ENCODE measurements around the gene F2.

Gene F2

GRCh38 chr11:46718155-46719019 is 626 bp upstream of the F2 start:
- DNase-seq: no peak

DNA sequence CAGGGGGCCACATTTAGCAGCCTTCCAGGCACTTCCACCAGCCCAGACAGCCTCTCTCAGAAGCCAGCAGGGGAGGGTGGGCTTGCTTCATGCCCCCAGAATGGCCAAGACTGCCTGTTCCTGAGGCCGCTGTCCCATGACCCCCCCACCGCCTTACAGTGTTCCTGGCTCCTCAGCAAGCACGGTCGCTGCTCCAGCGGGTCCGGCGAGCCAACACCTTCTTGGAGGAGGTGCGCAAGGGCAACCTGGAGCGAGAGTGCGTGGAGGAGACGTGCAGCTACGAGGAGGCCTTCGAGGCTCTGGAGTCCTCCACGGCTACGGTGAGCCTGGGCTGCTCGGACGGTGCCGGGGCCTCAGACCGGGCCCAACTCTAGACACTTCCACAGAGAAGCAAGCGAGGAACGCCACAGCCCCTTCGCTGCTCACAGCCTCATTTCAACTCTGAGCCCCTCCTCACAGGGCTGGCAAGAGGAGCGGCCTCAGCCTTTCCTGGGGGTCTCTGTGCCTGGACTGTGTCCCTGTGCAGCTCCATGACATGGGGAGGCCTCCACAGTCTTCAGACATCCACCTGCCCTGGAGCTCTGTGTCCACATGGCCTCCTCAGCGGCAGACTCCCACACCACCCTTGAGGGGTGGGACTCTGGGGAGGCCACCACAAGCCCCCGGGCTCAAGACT is 668 bp downstream of the F2 start:
- DNase-seq: no peak

DNA sequence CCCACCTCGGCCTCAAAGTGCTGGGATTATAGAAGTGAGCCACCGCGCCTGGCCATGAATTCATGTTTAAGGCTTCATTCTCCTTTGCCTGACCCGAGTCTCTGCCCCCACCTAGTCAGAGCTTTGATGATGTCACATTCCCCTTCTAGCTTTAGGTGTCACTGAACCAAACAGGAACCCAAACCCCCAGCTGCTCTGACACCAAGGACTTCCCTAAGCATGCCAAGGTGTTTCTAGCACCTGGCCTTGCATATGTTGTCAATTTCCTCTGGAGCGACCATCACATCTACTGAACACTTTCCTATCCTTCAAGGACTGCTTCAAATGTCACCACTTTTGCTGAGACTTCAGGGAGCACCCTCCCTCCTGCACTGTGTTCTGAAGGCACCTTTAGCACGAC is 2.3 kb downstream of the F2 start:
- DNase-seq: no peak

GRCh38 chr11:46722566-46723358 is 3.7 kb downstream of the F2 start:
- DNase-seq: no peak

- no peak for DNase-seq
These were observed 4.3 kb downstream of the F2 start for GRCh38 chr11:46723359-46723680.

- DNase-seq: peak; percentile 24 to 66
These were observed 5.1 kb downstream of the F2 start for GRCh38 chr11:46724088-46724487.

DNA sequence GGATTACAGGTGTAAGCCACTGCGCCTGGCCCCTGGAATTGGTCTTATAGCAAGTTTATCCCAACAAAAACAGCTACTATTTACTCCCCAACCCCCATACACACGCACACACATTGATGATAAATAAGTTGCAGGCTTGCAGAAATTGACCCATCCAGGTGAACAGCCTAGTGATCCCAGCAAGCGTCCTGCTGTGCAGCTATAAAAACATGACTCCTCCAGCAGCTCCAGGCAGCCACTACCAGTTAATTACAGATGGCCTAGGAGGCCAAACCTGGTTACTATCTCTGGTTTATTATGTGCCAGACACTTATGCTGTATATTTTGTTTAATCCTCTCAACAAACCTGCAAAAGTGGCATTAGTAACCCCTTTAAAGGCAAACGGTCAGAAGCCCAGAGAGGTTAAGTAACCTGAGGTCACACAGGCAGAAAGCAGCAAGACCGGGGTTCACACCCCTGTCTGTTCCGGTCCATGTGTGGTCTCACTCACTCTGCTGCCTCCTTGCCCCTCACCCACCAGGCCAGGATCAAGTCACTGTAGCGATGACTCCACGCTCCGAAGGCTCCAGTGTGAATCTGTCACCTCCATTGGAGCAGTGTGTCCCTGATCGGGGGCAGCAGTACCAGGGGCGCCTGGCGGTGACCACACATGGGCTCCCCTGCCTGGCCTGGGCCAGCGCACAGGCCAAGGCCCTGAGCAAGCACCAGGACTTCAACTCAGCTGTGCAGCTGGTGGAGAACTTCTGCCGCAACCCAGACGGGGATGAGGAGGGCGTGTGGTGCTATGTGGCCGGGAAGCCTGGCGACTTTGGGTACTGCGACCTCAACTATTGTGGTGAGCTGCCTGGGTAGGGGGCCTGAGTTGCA is 6.6 kb downstream of the F2 start:
- no peak for DNase-seq

DNA sequence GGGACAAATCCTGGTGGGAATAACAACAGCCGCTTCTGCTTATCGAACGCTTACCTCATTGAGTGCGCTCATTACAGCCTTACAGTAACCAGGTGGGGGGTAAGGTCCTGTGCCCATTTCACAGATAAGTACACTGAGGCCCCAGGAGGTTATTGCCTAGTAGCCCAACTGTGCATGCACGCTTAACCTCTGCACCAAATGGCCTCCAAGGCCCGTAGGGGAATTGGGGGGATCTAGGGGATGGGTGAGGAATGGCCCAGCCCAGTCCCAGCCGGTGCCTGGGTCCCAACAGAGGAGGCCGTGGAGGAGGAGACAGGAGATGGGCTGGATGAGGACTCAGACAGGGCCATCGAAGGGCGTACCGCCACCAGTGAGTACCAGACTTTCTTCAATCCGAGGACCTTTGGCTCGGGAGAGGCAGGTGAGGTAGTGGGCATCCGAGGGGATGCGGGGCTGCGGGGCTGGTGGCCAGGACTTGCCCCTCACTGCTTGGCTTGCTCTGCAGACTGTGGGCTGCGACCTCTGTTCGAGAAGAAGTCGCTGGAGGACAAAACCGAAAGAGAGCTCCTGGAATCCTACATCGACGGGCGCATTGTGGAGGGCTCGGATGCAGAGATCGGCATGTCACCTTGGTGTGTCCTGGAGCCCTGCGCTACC is 7.3 kb downstream of the F2 start:
- no peak for DNase-seq

- no peak for DNase-seq
These were observed 9.1 kb downstream of the F2 start for GRCh38 chr11:46727952-46728658.

DNA sequence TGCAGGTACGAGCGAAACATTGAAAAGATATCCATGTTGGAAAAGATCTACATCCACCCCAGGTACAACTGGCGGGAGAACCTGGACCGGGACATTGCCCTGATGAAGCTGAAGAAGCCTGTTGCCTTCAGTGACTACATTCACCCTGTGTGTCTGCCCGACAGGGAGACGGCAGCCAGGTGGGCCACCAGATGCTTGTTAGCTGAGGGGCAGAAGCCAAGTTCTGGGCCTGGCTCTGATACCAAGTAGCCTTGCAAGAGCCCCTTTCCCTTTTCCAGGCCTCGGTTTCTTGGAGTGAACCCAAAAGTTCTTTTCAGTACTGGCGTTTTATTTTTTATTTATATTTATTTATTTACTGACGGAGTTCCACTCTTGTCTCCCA is 9.6 kb downstream of the F2 start:
- no peak for DNase-seq

GRCh38 chr11:46729110-46730027 is 10.4 kb downstream of the F2 start:
- no peak for DNase-seq

- no peak for DNase-seq
These were observed 12.5 kb downstream of the F2 start for GRCh38 chr11:46731545-46731944.

- DNase-seq: no peak
These were observed 14.2 kb downstream of the F2 start for GRCh38 chr11:46733234-46733633.

DNA sequence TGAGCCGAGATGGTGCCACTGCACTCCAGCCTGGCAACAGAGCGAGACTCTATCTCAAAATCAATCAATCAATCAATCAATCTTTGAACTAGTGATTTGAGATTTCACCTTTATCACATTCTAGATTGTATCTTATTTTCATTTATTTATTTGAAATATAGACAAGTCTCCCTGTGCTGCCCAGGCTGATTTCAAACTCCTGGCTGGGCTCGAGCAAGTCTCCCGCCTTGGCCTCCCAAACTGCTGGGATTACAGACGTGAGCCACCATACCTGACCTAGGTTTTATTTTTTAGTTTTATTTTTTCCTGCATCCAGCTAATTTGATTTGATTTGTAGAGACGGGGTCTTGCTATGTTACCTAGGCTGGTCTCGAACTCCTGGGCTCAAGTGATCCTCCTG is 17.1 kb downstream of the F2 start:
- no peak for DNase-seq

GRCh38 chr11:46736615-46737014 is 17.6 kb downstream of the F2 start:
- DNase-seq: no peak

- DNase-seq: no peak
These were observed 18.7 kb downstream of the F2 start for GRCh38 chr11:46737699-46738098.

- DNase-seq: no peak
These were observed 19.9 kb downstream of the F2 start for GRCh38 chr11:46738887-46739286.

- no peak for DNase-seq
These were observed 22.8 kb downstream of the F2 start for GRCh38 chr11:46741600-46742484.

DNA sequence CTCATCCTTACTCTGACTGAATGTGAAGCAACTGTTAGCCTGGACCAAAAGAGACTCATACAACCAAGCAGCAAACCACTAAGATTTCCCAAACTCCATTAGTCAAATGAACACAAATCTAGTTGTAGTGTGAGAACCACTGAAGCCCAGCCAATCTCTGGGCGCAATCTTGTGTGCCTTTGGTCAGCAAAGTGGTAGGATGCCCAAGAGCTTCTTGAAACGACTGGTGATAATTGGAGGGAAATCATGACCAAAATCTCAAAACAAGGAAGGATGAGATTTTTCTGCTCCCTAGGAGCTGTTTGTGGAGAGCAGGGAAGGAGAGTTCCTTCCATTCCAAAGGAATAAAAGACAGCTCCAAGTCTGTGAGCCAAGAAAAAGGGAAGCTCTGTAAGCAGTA is 24.0 kb downstream of the F2 start:
- DNase-seq: no peak

Data from NCI-H526 (cell line).